Myocyte (in vitro differentiated cells): ENCODE measurements around the gene AXIN1. TPM values are rescaled to one million over a fixed set of nuclear protein-coding genes. Genes with fewer than 3 reads are reported as not detected.
"Not testable (repeated sequence)": the region's sequence is repeated elsewhere in the genome, so short reads cannot be mapped to it uniquely, and the experiment has no call there.

ENCODE experiments used
- DNase-seq: peaks from one replicate; pipeline ENCODE4 v3.0.0-alpha.2; 2012; ENCODE audit warnings: low read depth
- total RNA-seq: library from RNA; depleted of rRNA; stranded (reverse); fragments of >200 nt; gene quantifications from 2 replicates; pipeline ENCODE4 v1.2.3, GENCODE V29; 2014

Gene AXIN1
- total RNA-seq, 1 donor from 2014 or later = 26.1 TPM

DNA sequence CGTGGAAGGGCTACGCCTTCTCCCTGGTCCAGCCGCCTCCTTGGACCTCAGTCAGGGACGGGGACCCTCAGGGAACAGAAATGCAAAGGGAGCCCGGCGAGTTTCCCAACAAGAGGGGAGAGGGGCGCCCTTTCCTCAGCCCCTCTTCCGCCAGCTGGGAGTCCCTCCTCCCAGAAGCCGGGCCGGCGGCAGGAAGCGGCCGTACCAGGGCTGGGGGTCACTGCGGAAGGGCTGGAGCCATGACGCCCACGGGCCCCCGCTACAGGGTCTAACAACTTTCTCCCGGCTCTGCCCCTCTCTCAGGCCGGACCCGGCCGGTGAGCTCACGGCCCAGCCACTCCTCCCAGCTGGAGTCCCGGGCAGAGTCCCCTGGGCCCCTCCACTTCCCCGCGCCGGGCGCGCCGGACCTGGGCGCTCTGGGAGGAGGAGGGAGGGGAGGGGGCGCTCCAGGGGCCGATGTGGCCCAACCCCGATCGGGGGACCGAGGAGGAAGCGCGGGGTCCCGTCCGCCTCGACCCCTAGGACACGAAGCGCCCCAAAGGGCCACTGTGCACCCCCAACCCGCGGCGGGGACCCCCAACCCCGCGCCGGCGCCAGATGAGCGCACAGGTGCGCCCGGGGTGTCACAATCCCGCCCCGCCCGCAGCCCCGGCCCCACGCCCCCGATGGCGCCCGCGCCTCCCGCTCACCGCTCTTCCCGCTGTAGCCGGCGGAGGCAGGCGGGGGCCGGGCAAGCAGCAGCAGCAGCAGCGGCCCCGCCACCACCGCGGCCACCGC, 28.7 kb upstream of the AXIN1 start:
- DNase-seq = no peak

DNA sequence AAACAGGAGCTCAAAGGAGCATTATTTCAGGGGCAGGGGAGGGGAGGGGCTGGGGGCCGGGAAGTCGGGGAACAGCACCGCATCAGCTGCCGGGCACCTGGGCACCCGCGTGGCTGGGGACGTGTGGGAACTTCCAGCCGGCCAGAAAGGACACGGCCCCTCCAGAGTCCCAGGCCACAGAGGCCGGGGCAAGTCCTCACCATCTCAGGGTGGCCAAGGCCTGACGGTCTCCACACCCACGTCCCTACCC, 28.2 kb upstream of the AXIN1 start:
- DNase-seq = no peak

DNA sequence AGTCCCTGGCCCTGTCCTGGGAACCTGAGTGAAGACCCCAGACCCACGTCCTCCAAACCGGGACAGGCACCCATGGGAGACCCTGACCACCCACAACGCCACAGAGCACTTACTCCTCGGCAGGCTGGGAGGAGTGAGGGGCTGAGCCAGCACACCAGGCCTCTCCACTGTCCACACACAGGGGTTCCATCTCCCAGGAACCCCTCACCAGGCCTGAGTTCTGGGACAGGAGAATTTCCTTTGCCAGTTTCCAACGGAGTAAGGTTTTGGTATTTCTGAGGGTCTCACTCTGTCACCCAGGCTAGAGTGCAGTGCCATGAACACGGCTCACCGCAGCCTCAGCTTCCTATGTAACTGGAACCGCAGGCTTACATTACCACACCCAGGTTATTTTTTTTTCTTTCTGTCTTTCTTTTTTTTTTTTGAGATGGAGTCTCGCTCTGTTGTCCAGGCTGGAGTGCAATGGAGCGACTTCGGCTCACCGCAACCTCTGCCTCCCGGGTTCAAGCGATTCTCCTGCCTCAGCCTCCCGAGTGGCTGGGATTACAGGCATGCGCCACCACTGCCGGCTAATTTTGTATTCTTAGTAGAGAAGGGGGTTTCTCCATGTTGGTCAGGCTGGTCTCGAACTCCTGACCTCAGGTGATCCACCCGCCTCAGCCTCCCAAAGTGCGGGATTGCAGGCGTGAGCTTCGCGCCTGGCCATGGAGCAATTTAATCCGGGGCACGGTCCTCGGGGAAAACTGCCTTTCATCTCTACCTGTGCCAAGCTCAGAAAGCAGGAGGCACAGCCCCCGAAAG, 27.6 kb upstream of the AXIN1 start:
- no peak for DNase-seq

DNA sequence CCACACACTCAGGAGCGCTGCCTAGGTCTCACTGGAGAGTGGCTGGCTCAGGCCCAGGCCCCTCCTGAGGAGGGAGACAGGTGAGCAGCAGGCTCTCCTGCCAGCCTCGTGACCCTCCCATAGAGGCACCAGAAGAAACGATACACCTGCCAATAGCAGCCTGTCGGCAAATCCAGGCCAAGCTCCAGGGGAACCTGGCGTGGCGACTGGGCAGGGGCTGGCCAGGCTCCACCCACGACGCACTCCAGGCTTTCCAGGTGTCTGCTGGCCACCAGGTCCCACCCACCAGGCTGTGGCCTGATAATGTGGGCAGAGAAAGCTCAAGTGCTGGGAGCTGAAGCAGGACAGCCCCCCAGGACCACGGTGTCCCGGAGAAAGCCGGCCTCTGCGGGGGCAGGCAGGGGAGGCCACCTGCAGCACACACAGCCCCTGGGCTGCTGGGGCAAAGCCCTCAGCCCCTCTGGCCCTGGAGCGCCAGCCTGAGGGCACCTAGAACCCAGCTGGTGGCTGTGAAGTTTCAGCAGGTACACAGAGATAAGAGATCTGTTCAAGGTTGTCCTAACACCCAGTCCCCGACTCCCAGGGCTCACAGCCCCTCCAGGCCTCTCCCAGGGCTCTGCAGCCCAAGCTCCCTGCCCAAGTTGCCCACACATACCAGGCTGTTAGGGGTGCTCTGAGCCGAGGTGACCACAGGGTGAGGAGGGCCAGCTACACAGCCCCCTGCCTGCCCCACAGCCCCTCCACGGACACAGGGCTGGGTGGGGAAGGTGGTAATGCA, 26.8 kb upstream of the AXIN1 start:
- no peak for DNase-seq

DNA sequence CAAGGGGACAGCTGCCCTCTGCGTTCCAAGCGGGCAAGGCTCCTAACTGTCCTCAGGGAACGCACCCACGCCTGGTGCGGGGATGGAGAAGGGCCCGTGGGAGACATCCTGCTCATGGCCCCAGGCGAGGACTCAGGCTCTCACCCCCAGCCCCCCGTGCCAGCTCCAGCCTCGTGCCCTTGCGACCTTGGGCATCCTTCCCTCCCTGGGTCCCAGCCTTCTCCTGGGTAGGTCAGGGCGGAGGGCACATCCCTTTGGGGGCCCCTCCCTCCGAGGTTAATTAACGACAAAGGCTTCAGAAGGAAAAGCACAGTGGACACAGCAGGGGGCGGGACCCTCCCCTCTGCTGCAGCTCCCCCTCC, 26.3 kb upstream of the AXIN1 start:
- no peak for DNase-seq

DNA sequence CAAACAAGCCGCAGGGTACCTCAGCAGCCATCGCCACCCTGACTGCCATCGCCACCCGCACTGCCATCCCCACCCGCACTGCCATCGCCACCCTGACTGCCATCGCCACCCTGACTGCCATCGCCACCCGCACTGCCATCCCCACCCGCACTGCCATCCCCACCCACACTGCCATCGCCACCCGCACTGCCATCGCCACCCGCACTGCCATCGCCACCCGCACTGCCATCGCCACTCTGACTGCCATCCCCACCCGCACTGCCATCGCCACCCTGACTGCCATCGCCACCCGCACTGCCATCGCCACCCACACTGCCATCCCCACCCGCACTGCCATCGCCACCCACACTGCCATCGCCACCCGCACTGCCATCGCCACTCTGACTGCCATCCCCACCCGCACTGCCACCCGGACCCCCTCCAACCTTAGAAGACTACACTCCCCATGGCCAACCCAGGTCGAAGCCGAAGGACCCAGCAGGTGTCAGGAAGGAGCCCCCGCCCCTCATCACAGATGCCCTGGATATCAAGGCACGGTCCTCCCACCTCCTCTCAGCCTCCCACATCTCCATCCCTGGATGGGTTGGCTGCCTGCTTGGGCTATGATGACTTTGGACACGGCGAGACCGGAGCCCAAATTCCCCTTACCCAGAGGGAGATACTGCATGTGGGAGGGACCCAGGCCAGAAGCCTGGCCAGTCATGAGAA, 25.7 kb upstream of the AXIN1 start:
- DNase-seq = not testable (repeated sequence)

DNA sequence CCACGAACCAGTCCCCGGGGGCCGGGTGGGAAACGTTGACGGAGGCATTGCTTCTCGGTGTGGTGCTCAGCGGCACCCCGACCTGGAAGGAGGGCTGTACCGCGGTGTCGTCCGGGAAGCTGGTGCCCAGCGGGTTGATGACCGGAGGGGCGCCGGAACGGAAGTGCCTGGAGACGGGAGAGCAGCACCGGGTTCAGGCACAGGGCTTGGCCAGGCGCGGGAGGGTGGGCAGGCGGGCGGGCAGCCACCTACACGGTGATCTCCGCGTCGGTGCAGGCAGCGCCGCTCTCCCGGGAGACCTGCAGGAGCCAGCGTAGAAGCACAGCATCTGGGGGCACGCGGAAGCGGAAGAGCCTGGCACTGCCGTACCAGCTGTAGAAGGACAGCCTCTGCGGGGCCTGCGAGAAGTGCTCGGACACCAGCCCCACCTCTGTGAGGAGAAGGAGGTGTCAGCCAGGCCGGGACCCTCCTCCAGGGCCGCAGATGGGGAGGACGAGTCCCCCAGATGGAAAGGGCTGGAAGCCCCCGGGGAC, 25.0 kb upstream of the AXIN1 start:
- DNase-seq = no peak

DNA sequence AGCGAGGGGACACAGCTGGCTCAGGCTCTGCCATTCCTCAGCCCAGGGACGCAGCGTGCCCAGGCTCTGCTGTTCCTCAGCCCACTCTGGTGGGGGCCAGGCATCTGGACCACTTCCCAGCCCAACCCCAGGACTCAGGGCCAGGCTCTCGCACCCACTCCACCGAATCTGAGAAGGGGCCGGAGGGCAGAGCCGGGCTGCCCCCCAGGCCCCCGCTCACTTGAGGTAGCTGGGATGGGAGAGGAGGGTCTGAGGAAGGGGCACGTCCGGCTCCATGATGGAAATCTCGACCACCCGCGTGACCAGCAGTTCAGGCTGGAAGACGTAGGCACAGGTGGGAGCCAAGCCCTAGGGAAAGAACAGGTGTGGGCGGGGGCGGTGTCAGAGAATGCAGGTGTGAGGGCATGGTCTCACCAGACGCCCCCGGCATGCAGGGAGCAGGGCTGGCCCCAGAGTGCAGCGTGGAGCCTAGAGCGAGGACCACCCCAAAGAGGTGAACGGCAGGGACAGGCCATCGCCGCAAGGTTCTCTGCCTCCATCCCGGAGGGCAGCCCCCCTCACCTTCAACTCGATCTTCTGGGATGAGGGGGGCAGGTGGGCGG, 24.4 kb upstream of the AXIN1 start:
- DNase-seq = no peak

DNA sequence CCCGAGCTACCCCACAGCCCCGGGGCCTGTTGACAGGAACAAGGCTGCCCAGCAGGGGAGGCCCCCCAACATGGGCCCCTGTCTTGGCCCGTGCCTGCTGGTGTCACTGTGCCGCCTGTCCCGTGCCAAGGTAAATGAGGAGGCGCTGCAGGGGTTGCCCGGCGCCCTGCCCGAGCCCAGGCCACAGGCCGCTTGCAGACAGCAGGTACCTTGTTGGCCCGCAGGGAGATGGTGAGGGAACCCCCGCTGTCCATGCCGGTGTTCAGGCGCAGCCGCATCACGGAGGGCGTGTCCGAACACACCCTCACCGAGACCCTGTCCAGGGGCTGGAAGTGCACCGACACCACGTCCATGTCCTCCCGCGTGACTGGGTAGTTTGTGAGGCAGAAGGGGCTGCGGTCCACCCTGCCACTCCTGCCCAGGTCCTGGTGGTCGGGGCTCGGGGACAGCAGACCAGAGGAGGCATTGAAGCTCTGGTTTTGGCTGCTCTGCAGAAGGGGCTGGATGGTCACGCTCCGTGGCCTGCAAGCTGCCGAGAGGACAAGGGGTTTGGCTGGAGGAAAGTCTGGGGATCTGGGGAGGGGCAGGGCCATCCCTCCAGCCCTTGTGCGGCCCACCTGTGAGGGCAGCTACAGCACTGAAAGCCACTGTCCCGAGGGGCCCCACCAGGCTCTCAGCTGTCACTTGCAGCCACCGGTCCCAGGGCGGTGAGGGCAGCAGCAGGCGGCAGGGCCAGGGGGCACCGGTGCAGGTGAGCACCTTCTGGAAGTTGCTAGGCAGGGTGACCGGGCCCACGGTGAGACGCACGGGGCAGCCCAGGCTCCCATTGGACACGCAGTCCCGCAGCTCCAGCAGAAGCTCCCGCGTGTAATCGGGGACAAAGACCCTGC, 23.6 kb upstream of the AXIN1 start:
- DNase-seq = no peak

DNA sequence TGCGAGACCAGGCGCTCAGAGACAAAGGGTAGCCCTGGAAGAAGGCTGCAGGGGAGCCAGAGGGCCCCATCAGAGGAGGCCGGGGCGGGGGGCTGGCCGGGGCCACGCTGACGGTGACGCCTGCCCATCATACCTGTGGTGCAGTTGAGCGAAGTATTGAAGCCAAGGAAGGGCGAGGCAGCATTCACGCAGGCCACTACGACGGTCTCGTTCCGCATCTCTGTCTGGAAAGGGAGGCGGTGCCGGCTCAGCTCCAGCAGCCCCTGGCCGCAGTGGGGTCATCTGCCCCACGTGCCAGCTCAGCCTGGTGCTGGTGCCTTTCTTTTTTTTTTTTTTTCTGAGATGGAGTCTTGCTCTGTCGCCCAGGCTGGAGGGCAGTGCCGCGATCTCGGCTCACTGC, 22.7 kb upstream of the AXIN1 start:
- no peak for DNase-seq

DNA sequence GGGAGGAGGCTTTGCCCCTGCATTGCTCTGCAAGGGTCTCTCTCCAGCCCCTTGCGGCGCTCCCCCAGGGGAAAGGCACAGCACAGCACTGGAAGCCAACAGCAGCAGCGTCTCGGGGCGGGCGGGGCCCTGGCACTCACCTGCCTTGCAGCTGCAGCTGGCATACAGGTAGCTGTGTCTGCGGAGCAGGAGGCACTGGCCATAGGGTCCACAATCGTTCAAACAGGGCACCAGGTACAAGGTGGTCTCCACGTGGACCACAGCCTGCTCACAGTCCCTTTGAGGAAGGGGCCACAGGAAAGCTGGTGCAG, 22.0 kb upstream of the AXIN1 start:
- DNase-seq = no peak

DNA sequence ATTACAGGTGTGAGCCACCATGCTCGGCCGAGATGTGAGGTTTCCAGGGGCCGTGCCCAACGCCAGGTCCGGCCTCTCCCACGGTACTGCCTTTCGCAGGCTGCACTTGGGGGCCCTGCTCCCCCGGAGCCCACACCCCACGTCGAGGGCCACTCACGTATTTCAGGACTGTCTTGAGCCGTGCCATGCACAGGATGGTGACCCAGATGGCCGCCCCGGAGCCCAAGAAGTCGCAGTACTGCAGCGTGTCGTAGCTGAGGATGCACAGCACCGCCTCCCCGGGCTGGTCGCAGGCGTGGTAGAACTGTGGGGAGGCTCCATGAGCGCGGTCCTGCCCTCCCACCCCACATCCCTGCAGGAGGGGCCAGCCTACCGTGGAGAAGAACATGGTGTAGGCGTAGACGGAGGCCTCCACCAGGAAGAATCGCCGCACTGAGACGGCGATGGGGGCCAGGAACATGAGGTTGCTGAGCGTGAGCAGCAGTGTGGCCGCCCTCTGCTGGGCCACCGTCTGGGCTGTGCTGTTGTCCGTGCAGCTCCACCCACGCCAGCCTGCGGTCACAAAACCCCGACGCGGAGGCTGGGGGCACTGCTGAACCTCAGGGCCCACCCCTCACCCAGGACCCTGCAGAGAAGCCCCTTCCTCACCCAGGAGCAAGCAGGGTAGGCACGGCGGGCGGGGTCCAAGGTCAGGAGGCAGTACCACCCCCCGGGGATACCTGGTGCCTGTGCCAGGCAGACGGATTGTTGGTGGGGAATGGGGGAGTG, 21.5 kb upstream of the AXIN1 start:
- no peak for DNase-seq

DNA sequence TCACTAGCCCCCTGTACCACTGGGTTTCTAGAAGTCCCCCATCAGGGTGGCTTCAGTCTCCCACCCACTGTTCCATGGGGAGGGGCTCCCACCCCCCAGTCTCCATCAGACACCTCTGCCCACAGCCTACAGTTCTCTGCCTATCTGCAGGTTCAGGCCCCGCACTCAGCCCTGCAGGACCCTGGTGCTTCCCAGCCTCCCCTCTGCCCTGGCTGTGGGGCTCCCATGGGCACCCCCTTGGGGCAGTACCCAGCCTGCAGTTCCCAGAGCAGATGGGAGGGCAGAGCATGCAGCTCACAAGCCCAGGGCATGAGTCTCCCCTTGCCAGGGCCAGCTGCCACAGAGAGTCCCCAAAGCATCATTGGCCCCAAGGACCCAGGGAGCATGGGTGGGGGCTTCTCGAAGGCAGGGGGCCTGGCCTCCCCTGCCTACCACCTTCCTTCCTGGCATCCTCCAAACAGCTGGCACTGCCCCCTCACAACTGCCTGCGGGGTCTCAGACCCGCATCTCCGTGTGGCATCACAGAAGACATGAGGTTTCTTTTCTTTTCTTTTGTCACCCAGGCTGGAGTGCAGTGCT, 20.6 kb upstream of the AXIN1 start:
- no peak for DNase-seq

DNA sequence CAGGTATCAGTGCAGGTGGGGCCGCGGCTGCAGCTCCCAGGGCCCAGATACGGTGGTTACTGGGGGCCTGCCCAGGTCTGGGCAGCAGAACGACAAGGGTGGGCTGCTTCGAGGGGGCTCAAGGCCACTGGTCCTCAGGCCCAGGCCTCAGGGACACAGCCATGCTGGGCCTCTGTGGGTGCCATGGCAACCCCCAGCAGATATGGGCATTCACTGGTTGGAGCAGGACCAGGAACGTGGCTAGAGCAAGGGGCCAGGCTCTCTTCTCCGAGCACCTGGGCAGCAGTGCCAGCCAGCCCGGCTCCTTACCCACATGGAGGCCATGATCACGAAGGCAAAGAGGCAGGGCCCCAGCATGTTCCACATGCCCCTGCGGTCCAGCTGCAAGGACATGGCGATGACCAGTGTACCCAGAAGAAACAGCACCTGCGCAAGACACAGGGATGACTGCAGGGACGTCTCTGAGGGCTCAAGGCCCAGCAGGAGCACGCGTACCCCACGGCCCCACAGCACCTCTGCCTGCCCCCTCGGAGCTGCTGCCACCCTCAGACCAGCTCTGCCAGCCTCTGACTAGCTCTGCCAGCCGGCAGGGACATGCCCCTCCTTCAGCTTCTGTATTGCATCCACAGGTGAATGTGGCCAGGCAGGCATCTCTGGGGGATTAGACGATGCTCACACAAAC, 19.9 kb upstream of the AXIN1 start:
- DNase-seq = no peak

DNA sequence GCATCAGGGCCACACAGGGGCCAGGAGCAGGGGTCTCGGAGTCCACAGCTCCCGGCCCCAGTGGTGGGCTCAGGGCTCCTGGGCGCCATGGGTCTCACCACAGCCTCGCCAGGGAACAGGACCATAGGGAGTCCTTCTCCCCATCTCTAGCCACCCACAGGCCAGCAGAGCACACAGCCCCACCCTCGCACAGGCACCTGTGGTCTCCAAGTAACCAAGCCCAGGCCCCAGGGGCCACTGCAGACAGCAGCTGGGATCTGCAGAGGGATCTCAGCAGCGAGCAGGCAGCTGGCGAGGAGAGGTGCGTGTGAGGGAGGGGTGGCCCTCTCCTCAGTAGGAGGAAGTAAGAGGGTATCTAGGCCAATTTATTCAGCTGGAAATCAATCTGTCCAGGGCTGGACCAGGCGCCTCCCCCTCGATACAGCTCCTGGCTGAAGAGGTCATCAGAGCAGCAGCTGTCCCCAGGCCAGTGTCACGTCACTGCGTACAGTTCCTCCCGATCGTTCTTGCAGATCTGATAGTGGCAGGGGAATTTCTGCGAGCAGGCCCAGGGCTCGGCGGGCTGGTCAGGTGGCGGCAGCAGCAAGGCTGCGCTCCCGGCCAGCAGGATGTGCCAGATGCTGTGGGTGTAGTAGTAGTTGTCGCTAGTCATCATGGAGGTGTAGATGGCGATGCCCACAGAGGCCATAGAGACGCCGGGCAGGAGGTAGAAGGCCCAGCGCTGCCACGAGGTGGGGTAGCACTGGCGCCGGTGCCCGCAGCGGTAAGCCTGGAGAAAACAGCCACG, 19.2 kb upstream of the AXIN1 start:
- DNase-seq = no peak

DNA sequence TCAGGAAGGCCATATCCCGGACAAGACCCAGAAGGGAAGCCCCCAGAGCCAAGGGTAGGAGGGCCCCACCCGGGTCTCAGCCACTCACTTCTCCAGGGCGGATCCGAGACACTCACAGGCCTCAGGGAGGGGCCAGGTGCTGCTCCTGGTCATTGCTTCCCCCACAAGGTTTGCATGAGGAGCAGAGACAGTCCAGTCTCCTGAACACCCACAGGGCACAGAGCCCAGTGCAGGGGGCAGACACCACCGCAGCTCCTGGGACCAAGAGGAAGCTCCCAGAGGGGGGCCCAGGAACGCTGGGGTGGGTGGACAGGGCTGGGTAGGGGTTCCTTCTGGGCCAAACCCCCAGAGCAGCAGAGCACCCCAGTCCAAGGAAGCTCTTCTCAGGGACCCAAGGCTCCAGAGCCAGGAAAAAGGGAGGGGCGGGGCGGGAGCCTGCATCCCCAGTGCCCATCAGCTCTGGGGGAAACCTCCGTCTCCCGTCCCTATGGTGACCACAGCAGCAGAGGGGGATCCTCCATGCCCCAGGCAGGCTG, 18.5 kb upstream of the AXIN1 start:
- DNase-seq = no peak

DNA sequence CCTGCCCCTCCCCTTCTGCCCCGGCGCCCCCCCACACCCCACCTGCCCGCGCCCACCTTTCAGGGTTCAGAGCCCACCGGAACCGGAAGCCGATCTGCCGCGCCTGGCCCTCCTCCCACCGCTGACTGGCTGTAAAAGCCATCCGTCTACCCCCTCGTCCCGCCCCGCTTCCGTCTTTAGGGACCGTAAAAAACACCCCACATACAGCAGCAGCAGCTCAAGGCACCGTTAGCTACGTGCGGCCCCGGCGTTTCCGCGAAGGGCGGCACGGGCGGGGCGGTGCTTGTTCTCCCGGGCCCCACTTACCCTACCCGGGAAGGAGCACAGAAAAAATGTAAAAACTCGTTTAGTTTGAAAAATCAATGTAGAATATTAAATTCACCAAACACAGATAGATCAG, 17.9 kb upstream of the AXIN1 start, which contains the start of gene MRPL28:
MRPL28 (minus strand) TSS at position 96 of the 400 bp plus-strand sequence. CDS start 320 bp downstream, outside the sequence.
- DNase-seq = peak; percentile 95
